Activated effector memory CD4-positive, alpha-beta T cell treated with anti-CD3 and anti-CD28 coated beads, Interleukin-2, amount 50 U/mL, for 16 hours (primary cell): Measurements from ENCODE around the gene GULP1.

Experiments used
- DNase-seq: peaks from one replicate; pipeline ENCODE4 v3.0.0-alpha.2; 2020

GULP1 gene

GRCh38 chr2:188326669-188327301 lies 35.1 kb downstream of the GULP1 start:
- DNase-seq: no peak

- DNase-seq: no peak
These were observed 36.0 kb downstream of the GULP1 start for GRCh38 chr2:188327518-188328213.

- DNase-seq: no peak
These were observed 36.7 kb downstream of the GULP1 start for GRCh38 chr2:188328419-188328818.

- DNase-seq: no peak
These were observed 38.8 kb downstream of the GULP1 start for GRCh38 chr2:188330316-188331053.

- DNase-seq: no peak
These were observed 40.9 kb downstream of the GULP1 start for GRCh38 chr2:188332619-188333018.

- no peak for DNase-seq
These were observed 42.3 kb downstream of the GULP1 start for GRCh38 chr2:188333751-188334524.

- DNase-seq: no peak
These were observed 46.8 kb downstream of the GULP1 start for GRCh38 chr2:188338463-188338862.

GRCh38 chr2:188340257-188340656 lies 48.6 kb downstream of the GULP1 start:
- DNase-seq: no peak

- DNase-seq: no peak
These were observed 53.3 kb downstream of the GULP1 start for GRCh38 chr2:188345020-188345419.

GRCh38 chr2:188345426-188345825 lies 53.8 kb downstream of the GULP1 start:
- no peak for DNase-seq

GRCh38 chr2:188345831-188346458 lies 54.3 kb downstream of the GULP1 start:
- no peak for DNase-seq

GRCh38 chr2:188349019-188349418 lies 57.3 kb downstream of the GULP1 start:
- DNase-seq: no peak

- no peak for DNase-seq
These were observed 61.6 kb downstream of the GULP1 start for GRCh38 chr2:188353282-188353681.

GRCh38 chr2:188360485-188361263 lies 69.0 kb downstream of the GULP1 start:
- DNase-seq: no peak

- DNase-seq: no peak
These were observed 72.5 kb downstream of the GULP1 start for GRCh38 chr2:188364033-188364630.

GRCh38 chr2:188365058-188365641 lies 73.5 kb downstream of the GULP1 start:
- no peak for DNase-seq

GRCh38 chr2:188367164-188367563 lies 75.5 kb downstream of the GULP1 start:
- DNase-seq: no peak

- DNase-seq: no peak
These were observed 77.7 kb downstream of the GULP1 start for GRCh38 chr2:188369365-188369764.

GRCh38 chr2:188378371-188378950 lies 86.8 kb downstream of the GULP1 start:
- no peak for DNase-seq

- DNase-seq: no peak
These were observed 88.1 kb downstream of the GULP1 start for GRCh38 chr2:188379748-188380147.

- no peak for DNase-seq
These were observed 88.6 kb downstream of the GULP1 start for GRCh38 chr2:188380280-188380679.
